ENCODE measurements around the gene BCAN. TPM values are rescaled to one million over a fixed set of nuclear protein-coding genes. Genes with fewer than 3 reads are reported as not detected.

Gene BCAN
- total RNA-seq, 4 donors from 2014 or later: not detected

- intact Hi-C loops (cut with DNase I): no loop called here
- Histone ChIP-seq H3K27ac (no peak overlapping the region), H3K4me3 (no peak overlapping the region), H3K9me3 (no peaks in the 10 kb centered on the region), H3K4me1 (peaks cover 7 to 15% (median 11%) of the 10 kb centered on the region in 3 donors), H3K36me3 (no peaks in the 10 kb centered on the region), H3K27me3 (peaks cover 11 to 100% (median 28%) of the 10 kb centered on the region in 4 donors)
- TF ChIP-seq, protein P1, sequence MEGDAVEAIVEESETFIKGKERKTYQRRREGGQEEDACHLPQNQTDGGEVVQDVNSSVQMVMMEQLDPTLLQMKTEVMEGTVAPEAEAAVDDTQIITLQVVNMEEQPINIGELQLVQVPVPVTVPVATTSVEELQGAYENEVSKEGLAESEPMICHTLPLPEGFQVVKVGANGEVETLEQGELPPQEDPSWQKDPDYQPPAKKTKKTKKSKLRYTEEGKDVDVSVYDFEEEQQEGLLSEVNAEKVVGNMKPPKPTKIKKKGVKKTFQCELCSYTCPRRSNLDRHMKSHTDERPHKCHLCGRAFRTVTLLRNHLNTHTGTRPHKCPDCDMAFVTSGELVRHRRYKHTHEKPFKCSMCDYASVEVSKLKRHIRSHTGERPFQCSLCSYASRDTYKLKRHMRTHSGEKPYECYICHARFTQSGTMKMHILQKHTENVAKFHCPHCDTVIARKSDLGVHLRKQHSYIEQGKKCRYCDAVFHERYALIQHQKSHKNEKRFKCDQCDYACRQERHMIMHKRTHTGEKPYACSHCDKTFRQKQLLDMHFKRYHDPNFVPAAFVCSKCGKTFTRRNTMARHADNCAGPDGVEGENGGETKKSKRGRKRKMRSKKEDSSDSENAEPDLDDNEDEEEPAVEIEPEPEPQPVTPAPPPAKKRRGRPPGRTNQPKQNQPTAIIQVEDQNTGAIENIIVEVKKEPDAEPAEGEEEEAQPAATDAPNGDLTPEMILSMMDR (IDR thresholded peaks at IDR 0.05): no peak
- TF ChIP-seq POLR2A (IDR thresholded peaks at IDR 0.05): no peak
- DNase-seq: no peak
- 60 to 61% methylated on average over 3 to 5 of the region's 6 CpGs for WGBS, 2 donors
These were observed 2.3 kb upstream of the BCAN start for GRCh38 chr1:156639601-156640101.

DNA sequence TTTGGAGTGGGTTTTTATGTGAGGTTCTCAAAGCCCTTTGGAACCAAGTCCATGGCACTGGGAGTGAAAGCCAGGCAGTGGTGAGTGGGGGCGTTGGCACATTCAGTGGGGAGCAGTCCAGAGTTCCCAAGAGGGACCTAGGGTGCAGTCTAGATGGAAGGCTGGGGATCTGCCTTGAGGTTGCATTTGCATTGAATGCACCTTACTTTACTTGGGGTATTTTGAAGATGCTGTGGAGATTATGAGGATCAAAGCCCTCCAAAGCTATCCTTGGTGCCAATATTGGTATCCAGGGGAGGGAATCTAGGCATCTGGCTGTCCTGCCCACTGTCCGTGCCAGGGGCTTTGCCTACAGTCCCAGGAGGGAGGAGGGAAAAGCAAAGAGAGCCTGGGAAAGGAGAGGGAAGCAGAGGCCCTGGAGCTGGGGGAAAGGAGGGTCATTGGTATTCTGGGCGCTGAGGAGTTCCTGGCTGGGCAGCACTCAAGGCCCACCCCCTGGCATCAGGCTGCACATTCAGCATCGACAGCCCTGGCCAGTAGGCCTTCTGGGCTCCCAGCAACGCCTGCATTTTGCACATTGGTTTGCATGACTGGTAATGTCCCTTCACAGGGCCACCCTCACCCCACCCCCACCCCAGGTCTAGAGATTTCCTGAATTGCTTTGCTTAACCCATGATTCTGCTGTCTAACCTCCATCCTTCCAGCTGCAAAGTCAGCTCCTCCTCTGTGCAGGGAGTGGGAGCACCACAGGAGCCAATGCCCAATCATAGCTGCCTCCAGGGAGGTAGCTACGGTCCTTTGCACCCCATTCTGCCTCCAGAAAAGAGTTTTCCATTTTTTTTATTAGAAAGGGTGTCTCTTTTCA lies 843 bp upstream of the BCAN start:
- Histone ChIP-seq H3K27ac (no peak overlapping the region), H3K27me3 (peaks cover 11 to 100% (median 28%) of the 10 kb centered on the region in 4 donors), H3K36me3 (no peaks in the 10 kb centered on the region), H3K4me1 (peaks cover 7 to 15% (median 11%) of the 10 kb centered on the region in 3 donors), H3K4me3 (peak overlapping the region in 2 of 4 donors; percentile 41 to 62), H3K9me3 (no peaks in the 10 kb centered on the region)
- TF ChIP-seq, protein P1 (IDR thresholded peaks at IDR 0.05): no peak
- TF ChIP-seq POLR2A (IDR thresholded peaks at IDR 0.05): no peak
- intact Hi-C loops (cut with DNase I): no loop called here
- 20 to 30% methylated on average over 5 of the region's 6 CpGs for WGBS, 2 donors
- no peak for DNase-seq

GRCh38 chr1:156642265-156643048 lies 540 bp downstream of the BCAN start:
- Histone ChIP-seq H3K4me1 (peaks cover 7 to 15% (median 11%) of the 10 kb centered on the region in 3 donors), H3K36me3 (no peaks in the 10 kb centered on the region), H3K9me3 (no peaks in the 10 kb centered on the region), H3K27ac (no peak overlapping the region), H3K27me3 (peaks cover 11 to 100% (median 28%) of the 10 kb centered on the region in 4 donors), H3K4me3 (peak overlapping the region in 3 of 4 donors; percentile 8 to 62 (median 41))
- no peak for DNase-seq
- intact Hi-C loops (cut with DNase I): no loop called here
- WGBS, 2 donors: 32 to 37% methylated on average over 5 to 7 of the region's 40 CpGs
- TF ChIP-seq, protein P1 (IDR thresholded peaks at IDR 0.05): no peak
- no peak for TF ChIP-seq POLR2A (IDR thresholded peaks at IDR 0.05)

DNA sequence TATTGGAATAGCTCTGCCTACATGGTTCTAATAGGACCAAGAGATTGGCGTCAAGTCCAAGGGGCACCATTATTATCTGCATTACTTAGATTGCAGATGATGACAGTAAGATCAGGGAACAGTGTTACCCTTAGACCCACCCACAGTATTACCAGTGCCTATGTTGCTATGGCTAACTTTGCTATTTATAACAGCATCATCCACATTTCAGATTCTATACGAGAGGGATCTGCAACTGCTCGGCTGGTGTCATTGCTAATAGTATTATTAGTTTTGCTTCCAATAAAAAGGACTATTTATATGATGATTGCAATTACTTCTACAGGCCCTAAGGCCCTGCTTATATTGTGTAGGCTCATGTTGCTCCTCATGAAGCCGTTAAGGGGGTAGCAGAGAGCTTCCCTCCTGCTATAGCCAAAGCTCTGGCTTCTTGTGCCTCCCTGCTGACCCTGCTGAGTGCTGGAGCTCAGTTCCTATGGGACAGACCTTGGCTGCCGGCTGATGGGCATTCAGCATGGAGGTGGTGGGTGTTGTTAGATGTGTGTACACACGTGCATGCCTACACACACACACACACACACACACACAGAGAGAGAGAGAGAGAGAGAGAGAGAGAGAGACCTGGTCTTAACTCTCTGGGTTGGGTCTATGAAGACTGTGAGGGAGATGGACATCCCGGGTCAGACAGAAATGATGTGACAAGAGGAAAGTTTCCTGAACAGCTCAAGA lies 1.3 kb downstream of the BCAN start:
- no peak overlapping the region for H3K27ac ChIP-seq
- H3K9me3 ChIP-seq: no peaks in the 10 kb centered on the region
- H3K27me3 ChIP-seq: peaks cover 11 to 100% (median 28%) of the 10 kb centered on the region in 4 donors
- intact Hi-C loops (cut with DNase I): no loop called here
- no peak overlapping the region for H3K4me3 ChIP-seq
- WGBS, 2 donors: 63 to 68% methylated on average over 3 to 5 of the region's 7 CpGs
- TF ChIP-seq, protein P1 (IDR thresholded peaks at IDR 0.05): no peak
- TF ChIP-seq POLR2A (IDR thresholded peaks at IDR 0.05): no peak
- H3K36me3 ChIP-seq: no peaks in the 10 kb centered on the region
- DNase-seq: no peak
- peaks cover 7 to 15% (median 11%) of the 10 kb centered on the region in 3 donors for H3K4me1 ChIP-seq
